Endodermal cell (in vitro differentiated cells): ENCODE results near the gene PRSS1. TPM values are rescaled to one million over a fixed set of nuclear protein-coding genes. Genes with fewer than 3 reads are reported as not detected.

Source experiments
- DNase-seq: peaks from one replicate; pipeline ENCODE4 v3.0.0-alpha.2; 2017
- H3K27ac ChIP-seq: 2 replicates; pipeline ENCODE4 v1.5.1; 2013; ENCODE audit warnings: mild to moderate bottlenecking, low read depth, low read length, moderate library complexity
- H3K27me3 ChIP-seq: 2 replicates; pipeline ENCODE4 v1.6.1; 2013; ENCODE audit warnings: mild to moderate bottlenecking, low read length, moderate library complexity; ENCODE audit not compliant: insufficient read depth, control insufficient read depth, poor library complexity, severe bottlenecking
- H3K36me3 ChIP-seq: 2 replicates; pipeline ENCODE4 v1.7.0; 2013; ENCODE audit warnings: mild to moderate bottlenecking, low read length, moderate library complexity; ENCODE audit not compliant: control insufficient read depth, insufficient read depth
- H3K4me1 ChIP-seq: one replicate; pipeline ENCODE4 v1.7.0; 2013; ENCODE audit warnings: low read length; ENCODE audit not compliant: control insufficient read depth, insufficient read depth
- H3K4me3 ChIP-seq: 2 replicates; pipeline ENCODE4 v1.5.1; 2013; ENCODE audit warnings: mild to moderate bottlenecking, low read length, moderate library complexity
- H3K9ac ChIP-seq: 2 replicates; pipeline ENCODE4 v1.6.1; 2013; ENCODE audit warnings: mild to moderate bottlenecking, low read length, moderate library complexity; ENCODE audit not compliant: poor library complexity, severe bottlenecking; ENCODE audit errors: extremely low read depth
- H3K9me3 ChIP-seq: 2 replicates; pipeline ENCODE4 v1.6.1; 2013; ENCODE audit warnings: mild to moderate bottlenecking, low read length, moderate library complexity; ENCODE audit not compliant: control insufficient read depth
- H3K27ac Mint-ChIP-seq: 2 replicates; pipeline ENCODE4 v1.8.0; 2020; ENCODE audit warnings: mixed read lengths
- H3K27me3 Mint-ChIP-seq: 2 replicates; pipeline ENCODE4 v1.8.0; 2021; ENCODE audit warnings: mild to moderate bottlenecking, mixed read lengths; ENCODE audit not compliant: insufficient read depth
- H3K36me3 Mint-ChIP-seq: 2 replicates; pipeline ENCODE4 v1.8.0; 2020; ENCODE audit warnings: low read depth, mixed read lengths
- H3K4me1 Mint-ChIP-seq: 2 replicates; pipeline ENCODE4 v1.8.0; 2020; ENCODE audit warnings: mixed read lengths
- H3K4me3 Mint-ChIP-seq: 2 replicates; pipeline ENCODE4 v1.8.0; 2020; ENCODE audit warnings: mild to moderate bottlenecking, moderate library complexity, mixed read lengths
- H3K9me3 Mint-ChIP-seq: 2 replicates; pipeline ENCODE4 v1.8.0; 2020; ENCODE audit warnings: mild to moderate bottlenecking, mixed read lengths
- CTCF ChIP-seq: fragments of 200-600 bp; sonication (generic); conservative IDR thresholded peaks from 2 replicates; pipeline ENCODE4 v1.5.0; 2021; ENCODE audit warnings: antibody characterized with exemption, mild to moderate bottlenecking
- WGBS, 2 experiments: methylation state at CpG; one replicate each; pipeline versions ENCODE4 v1.1.5 to v1.1.7; 2013; ENCODE audit warnings: missing lambda C conversion rate in 2 of 2, mixed read lengths in 1 of 2; ENCODE audit not compliant: insufficient coverage in 1 of 2, insufficient read length in 1 of 2; 5-methylcytosine and 5-hydroxymethylcytosine counted together
- total RNA-seq, 2 donors: library from RNA; stranded (reverse); fragmentation: NEBNext Ultra II Directional in 1 of 2; extraction: Animal tissue kit (Norgen Biotek cat#: 25700) in 1 of 2; gene quantifications; 2 replicates in 1 of 2; 3 replicates in 1 of 2; pipeline ENCODE4 v1.2.1, GENCODE V29; 2021

Gene PRSS1
- total RNA-seq, 2 donors from 2014 or later, result 4.4 to 8.8 TPM

- no peak for TF ChIP-seq CTCF
- H3K4me1 ChIP-seq, result no peaks in the 10 kb centered on the region
- H3K9ac ChIP-seq, result peak overlapping the region; percentile 19
- H3K27me3 Mint-ChIP-seq, result peaks cover 97% of the 10 kb centered on the region
- H3K9me3 Mint-ChIP-seq, result no peaks in the 10 kb centered on the region
- H3K36me3 ChIP-seq, result no peaks in the 10 kb centered on the region
- H3K9me3 ChIP-seq, result no peaks in the 10 kb centered on the region
- DNase-seq, result peak; percentile 45
- no peak overlapping the region for H3K27ac ChIP-seq
- 14 to 20% methylated on average over 9 to 33 of the region's 33 CpGs for WGBS, 2 experiments
- H3K27me3 ChIP-seq, result peaks cover 88% of the 10 kb centered on the region
- H3K36me3 Mint-ChIP-seq, result no peaks in the 10 kb centered on the region
- no peak overlapping the region for H3K27ac Mint-ChIP-seq
- H3K4me3 ChIP-seq, result peak overlapping the region; percentile 81
- H3K4me1 Mint-ChIP-seq, result peaks cover 14% of the 10 kb centered on the region
- H3K4me3 Mint-ChIP-seq, result peak overlapping the region; percentile 64
Measured at GRCh38 chr7:142797391-142798377, 48.4 kb downstream of the PRSS1 start.

- Histone ChIP-seq H3K27me3 (peaks cover 78% of the 10 kb centered on the region), H3K4me3 (no peak overlapping the region)
- peaks cover 14% of the 10 kb centered on the region for H3K4me1 Mint-ChIP-seq
Measured at GRCh38 chr7:142798451-142799436, 49.5 kb downstream of the PRSS1 start.

More at GRCh38 chr7:142798451-142799436, 49.5 kb downstream of the PRSS1 start:
- Histone ChIP-seq H3K27ac (no peak overlapping the region), H3K36me3 (no peaks in the 10 kb centered on the region), H3K9ac (no peak overlapping the region), H3K9me3 (no peaks in the 10 kb centered on the region), H3K4me1 (no peaks in the 10 kb centered on the region)
- Mint-ChIP-seq H3K27me3 (peaks cover 94% of the 10 kb centered on the region), H3K27ac (no peak overlapping the region), H3K36me3 (no peaks in the 10 kb centered on the region), H3K4me3 (no peak overlapping the region), H3K9me3 (no peaks in the 10 kb centered on the region)
- peak; percentile 26 for DNase-seq
- 92 to 100% methylated on average over 2 to 8 of the region's 11 CpGs for WGBS, 2 experiments
- no peak for TF ChIP-seq CTCF
